Panc1 (cell line): ENCODE measurements around the gene TBC1D13. TPM values are rescaled to one million over a fixed set of nuclear protein-coding genes. Genes with fewer than 3 reads are reported as not detected.
A peak's percentile ranks its signal among the peaks of the same experiment; 100 is the strongest.
"Not testable (repeated sequence)": the region's sequence is repeated elsewhere in the genome, so short reads cannot be mapped to it uniquely, and the experiment has no call there.

Source experiments
- ATAC-seq: fragments of 200-7000 bp; cut with Tn5 transposase; 2 replicates; pipeline ENCODE4 v1.9.1; 2020; ENCODE audit warnings: mild to moderate bottlenecking, moderate library complexity
- BruUV-seq: library from RNA; stranded (reverse); fragments of 400-500 nt; replicated peaks from 2 replicates; lab custom pipeline; 2021; lab: Mats Ljungman, UMichigan
- CTCF ChIA-PET: fragments of 300-600 bp; sonication (Branson Sonifier 250); formaldehyde crosslinking; loops from one replicate; lab custom pipeline; 2022; ENCODE audit warnings: antibody characterized with exemption; lab: Charles Lee
- POLR2A ChIA-PET: fragments of 300-600 bp; sonication (Branson Sonifier 250); formaldehyde crosslinking; loops from one replicate; lab custom pipeline; 2022; ENCODE audit warnings: antibody characterized with exemption; lab: Charles Lee
- DNase-seq: peaks from one replicate; pipeline ENCODE4 v3.0.0-alpha.2; 2010; ENCODE audit warnings: low read depth, low spot score
- H3K27ac ChIP-seq: 2 replicates; pipeline ENCODE4 v1.5.1; 2011; ENCODE audit warnings: mild to moderate bottlenecking, low read length, inconsistent platforms
- H3K27me3 ChIP-seq: fragments of 200-500 bp; sonication (Bioruptor generic); 2 replicates; pipeline ENCODE4 v1.6.0; 2014; ENCODE audit warnings: low read length, inconsistent platforms; ENCODE audit not compliant: control insufficient read depth, insufficient read depth
- H3K36me3 ChIP-seq: fragments of 200-500 bp; sonication (Bioruptor generic); 2 replicates; pipeline ENCODE4 v1.5.1; 2014; ENCODE audit warnings: inconsistent platforms, mild to moderate bottlenecking, low read length, moderate library complexity; ENCODE audit not compliant: control insufficient read depth, insufficient read depth
- H3K4me1 ChIP-seq: 2 replicates; pipeline ENCODE4 v1.5.1; 2011; ENCODE audit warnings: inconsistent platforms, mild to moderate bottlenecking, low read length, moderate library complexity; ENCODE audit not compliant: control insufficient read depth, insufficient read depth
- H3K4me3 ChIP-seq, 2 experiments: 2 replicates each; pipeline ENCODE4 v1.5.1; 2011 to 2012; ENCODE audit warnings: low read depth in 2 of 2, low read length in 2 of 2, mild to moderate bottlenecking in 2 of 2, inconsistent platforms in 1 of 2, moderate library complexity in 1 of 2
- H3K9me3 ChIP-seq: fragments of 200-500 bp; sonication (Bioruptor generic); 2 replicates; pipeline ENCODE4 v1.5.1; 2014; ENCODE audit warnings: low read depth, mild to moderate bottlenecking, inconsistent platforms, low read length, moderate library complexity; ENCODE audit not compliant: control insufficient read depth, insufficient read depth
- POLR2AphosphoS5 ChIP-seq: IDR thresholded peaks from 2 replicates; pipeline ENCODE4 v1.6.1; 2012; ENCODE audit warnings: mild to moderate bottlenecking, low read depth, low read length, moderate library complexity
- SIN3A ChIP-seq: IDR thresholded peaks from 2 replicates; pipeline ENCODE4 v1.6.1; 2012; ENCODE audit warnings: low read depth, mild to moderate bottlenecking, low read length, moderate library complexity, borderline replicate concordance; ENCODE audit not compliant: insufficient read depth
- TCF7L2 ChIP-seq: IDR thresholded peaks from 2 replicates; pipeline ENCODE4 v1.6.1; 2011; ENCODE audit warnings: mild to moderate bottlenecking, low read depth, low read length, inconsistent platforms
- in situ Hi-C: cut with HindIII; loops from 2 replicates; pipeline ENCODE4 v1.10.0; 2016; ENCODE audit warnings: low sequenced_read_pairs, low pct_unique_long_range_greater_than_20kb
- intact Hi-C: fragments of 100-400 bp; cut with micrococcal nuclease; formaldehyde crosslinking; loops from one replicate; pipeline ENCODE4 v1.10.0; 2022; ENCODE audit not compliant: unreplicated experiment
- total RNA-seq: library from RNA; stranded (reverse); gene quantifications from one replicate; pipeline ENCODE4 v1.2.1, GENCODE V29; 2021; ENCODE audit not compliant: unreplicated experiment
- TF ChIP-seq, protein P1 (sequence below), 2 experiments: IDR thresholded peaks; 2 replicates each; pipeline ENCODE4 v1.6.1; 2011 to 2012; ENCODE audit warnings: low read depth in 2 of 2, control low read depth in 1 of 2, low read length in 1 of 2, mild to moderate bottlenecking in 1 of 2, moderate library complexity in 1 of 2; ENCODE audit not compliant: insufficient read depth in 1 of 2
- TF ChIP-seq, protein P2 (sequence below): fragments of 450-650 bp; IDR thresholded peaks from 2 replicates; pipeline ENCODE4 v1.5.1; 2017; ENCODE audit warnings: mild to moderate bottlenecking

Gene TBC1D13
- total RNA-seq, 1 experiment from 2014 or later, result 21.3 TPM

DNA sequence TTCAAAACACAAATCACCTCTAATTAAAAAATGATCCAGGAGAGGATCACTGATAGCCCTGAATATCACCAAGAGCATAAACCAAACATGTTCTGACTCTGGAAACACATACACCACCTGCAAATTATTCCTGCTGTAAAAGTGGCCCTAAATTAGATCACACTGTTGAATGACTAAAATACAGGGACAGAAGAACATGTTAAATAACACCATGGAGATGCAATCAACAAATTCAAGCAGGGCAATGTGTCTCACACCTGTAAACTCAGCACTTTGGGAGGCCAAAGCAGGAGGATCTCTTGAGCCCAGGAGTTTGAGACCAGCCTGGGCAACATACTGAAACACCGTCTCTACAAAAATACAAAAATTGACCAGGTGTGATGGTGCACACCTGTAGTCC, 60.8 kb downstream of the TBC1D13 start:
- BruUV-seq, result no TSS peak
- intact Hi-C loops (no loop called here), in situ Hi-C loops (no loop called here)
- Histone ChIP-seq H3K27me3 (no peaks in the 10 kb centered on the region), H3K27ac (no peak overlapping the region), H3K4me1 (no peaks in the 10 kb centered on the region), H3K36me3 (no peaks in the 10 kb centered on the region), H3K9me3 (no peaks in the 10 kb centered on the region), H3K4me3 (no peak overlapping the region)
- TF ChIP-seq SIN3A (no peak), POLR2AphosphoS5 (no peak), TCF7L2 (no peak)
- TF ChIP-seq, protein P1, sequence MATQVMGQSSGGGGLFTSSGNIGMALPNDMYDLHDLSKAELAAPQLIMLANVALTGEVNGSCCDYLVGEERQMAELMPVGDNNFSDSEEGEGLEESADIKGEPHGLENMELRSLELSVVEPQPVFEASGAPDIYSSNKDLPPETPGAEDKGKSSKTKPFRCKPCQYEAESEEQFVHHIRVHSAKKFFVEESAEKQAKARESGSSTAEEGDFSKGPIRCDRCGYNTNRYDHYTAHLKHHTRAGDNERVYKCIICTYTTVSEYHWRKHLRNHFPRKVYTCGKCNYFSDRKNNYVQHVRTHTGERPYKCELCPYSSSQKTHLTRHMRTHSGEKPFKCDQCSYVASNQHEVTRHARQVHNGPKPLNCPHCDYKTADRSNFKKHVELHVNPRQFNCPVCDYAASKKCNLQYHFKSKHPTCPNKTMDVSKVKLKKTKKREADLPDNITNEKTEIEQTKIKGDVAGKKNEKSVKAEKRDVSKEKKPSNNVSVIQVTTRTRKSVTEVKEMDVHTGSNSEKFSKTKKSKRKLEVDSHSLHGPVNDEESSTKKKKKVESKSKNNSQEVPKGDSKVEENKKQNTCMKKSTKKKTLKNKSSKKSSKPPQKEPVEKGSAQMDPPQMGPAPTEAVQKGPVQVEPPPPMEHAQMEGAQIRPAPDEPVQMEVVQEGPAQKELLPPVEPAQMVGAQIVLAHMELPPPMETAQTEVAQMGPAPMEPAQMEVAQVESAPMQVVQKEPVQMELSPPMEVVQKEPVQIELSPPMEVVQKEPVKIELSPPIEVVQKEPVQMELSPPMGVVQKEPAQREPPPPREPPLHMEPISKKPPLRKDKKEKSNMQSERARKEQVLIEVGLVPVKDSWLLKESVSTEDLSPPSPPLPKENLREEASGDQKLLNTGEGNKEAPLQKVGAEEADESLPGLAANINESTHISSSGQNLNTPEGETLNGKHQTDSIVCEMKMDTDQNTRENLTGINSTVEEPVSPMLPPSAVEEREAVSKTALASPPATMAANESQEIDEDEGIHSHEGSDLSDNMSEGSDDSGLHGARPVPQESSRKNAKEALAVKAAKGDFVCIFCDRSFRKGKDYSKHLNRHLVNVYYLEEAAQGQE (IDR thresholded peaks at IDR 0.05; ENCODE audit: insufficient read depth in 1 of 2, low read depth in 2 of 2, low read length in 1 of 2), result no peak
- TF ChIP-seq, protein P2, sequence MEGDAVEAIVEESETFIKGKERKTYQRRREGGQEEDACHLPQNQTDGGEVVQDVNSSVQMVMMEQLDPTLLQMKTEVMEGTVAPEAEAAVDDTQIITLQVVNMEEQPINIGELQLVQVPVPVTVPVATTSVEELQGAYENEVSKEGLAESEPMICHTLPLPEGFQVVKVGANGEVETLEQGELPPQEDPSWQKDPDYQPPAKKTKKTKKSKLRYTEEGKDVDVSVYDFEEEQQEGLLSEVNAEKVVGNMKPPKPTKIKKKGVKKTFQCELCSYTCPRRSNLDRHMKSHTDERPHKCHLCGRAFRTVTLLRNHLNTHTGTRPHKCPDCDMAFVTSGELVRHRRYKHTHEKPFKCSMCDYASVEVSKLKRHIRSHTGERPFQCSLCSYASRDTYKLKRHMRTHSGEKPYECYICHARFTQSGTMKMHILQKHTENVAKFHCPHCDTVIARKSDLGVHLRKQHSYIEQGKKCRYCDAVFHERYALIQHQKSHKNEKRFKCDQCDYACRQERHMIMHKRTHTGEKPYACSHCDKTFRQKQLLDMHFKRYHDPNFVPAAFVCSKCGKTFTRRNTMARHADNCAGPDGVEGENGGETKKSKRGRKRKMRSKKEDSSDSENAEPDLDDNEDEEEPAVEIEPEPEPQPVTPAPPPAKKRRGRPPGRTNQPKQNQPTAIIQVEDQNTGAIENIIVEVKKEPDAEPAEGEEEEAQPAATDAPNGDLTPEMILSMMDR, result no peak
- ChIA-PET POLR2A (no interaction called here), CTCF (no interaction called here)
- DNase-seq (no peak), ATAC-seq (no peak)

DNA sequence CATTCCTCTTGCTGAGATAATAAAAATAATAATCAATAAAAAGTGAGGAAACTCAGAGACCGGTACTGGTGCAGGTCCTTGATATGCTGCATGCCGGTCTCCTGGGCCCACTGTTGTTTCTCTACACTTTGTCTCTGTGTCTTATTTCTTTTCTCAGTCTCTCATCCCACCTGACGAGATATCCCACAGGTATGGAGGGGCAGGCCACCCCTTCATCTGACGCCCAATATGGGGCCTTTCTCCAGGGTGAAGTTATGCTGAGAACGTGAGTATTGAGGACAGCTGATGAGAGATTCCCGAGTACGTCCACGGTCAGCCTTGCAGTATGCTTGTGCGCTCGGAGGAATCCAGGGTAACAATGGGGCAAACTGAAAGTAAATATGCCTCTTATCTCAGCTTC, 64.0 kb downstream of the TBC1D13 start:
- CTCF ChIA-PET, DNase-seq, in situ Hi-C loops, BruUV-seq, H3K9me3 ChIP-seq, ATAC-seq, H3K27me3 ChIP-seq, H3K4me3 ChIP-seq, H3K4me1 ChIP-seq, H3K36me3 ChIP-seq, H3K27ac ChIP-seq, POLR2A ChIA-PET, intact Hi-C loops: not testable (repeated sequence)

DNA sequence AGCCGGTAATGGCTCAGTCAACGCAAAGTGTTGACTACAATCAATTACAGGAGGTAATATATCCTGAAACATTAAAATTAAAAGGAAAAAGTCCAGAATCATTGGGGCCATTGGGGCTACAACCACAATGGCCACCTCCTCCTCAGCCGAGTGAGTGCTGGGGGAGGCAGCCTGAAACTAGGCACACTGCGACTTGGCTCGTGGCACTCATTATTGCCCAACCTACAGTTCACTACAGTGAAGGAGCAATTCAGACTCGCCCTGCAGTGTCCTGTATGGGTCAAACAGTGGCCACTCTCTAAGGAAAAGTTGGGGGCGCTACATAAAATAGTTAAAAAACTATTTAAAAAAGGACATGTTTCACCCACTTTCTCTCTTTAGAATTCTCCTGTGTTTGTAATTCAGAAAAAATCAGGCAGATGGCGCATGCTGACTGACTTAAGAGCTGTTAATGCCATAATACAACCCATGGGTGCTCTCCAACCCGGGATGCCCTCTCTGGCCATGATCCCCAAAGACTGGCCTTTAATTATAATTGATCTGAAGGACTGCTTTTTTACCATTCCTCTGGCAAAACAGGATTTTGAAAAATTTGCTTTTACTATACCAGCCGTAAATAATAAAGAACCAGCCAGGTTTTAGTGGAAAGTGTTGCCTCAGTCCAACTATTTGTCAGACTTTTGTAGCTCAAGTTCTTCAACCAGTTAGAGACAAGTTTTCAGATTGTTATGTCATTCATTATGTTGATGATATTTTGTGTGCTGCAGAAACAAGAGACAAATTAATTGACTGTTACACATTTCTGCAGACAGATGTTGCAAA, 64.9 kb downstream of the TBC1D13 start:
- H3K4me3 ChIP-seq, in situ Hi-C loops, H3K27ac ChIP-seq, H3K36me3 ChIP-seq, H3K4me1 ChIP-seq, H3K9me3 ChIP-seq, DNase-seq, intact Hi-C loops, H3K27me3 ChIP-seq, ATAC-seq, BruUV-seq, POLR2A ChIA-PET: not testable (repeated sequence)
- CTCF ChIA-PET, result interaction anchor here (0.9 to 1.0 kb wide), 2 partner anchors 76 to 83 kb away, joined by 3 to 5 read pairs; no protein-coding TSS in a partner anchor
- TF ChIP-seq, protein P2, result peak; percentile 66

DNA sequence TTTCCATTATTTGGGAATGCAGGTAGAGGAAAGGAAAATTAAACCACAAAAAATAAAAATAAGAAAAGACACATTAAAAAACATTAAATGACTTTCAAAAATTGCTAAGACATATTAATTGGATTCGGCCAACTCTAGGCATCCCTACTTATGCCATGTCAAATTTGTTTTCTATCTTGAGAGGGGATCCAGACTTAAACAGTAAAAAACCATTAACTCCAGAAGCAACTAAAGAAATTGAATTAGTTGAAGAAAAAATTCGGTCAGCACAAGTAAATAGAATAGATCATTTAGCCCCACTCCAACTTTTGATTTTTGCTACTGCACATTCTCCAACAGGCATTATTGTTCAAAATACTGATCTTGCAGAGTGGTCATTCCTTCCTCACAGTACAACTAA, 65.6 kb downstream of the TBC1D13 start:
- H3K4me3 ChIP-seq, POLR2A ChIA-PET, in situ Hi-C loops, H3K27ac ChIP-seq, ATAC-seq, H3K36me3 ChIP-seq, H3K27me3 ChIP-seq, H3K4me1 ChIP-seq, H3K9me3 ChIP-seq, BruUV-seq, intact Hi-C loops, DNase-seq: not testable (repeated sequence)
- CTCF ChIA-PET, result interaction anchor here (0.9 to 1.0 kb wide), 2 partner anchors 75 to 83 kb away, joined by 3 to 5 read pairs; no protein-coding TSS in a partner anchor
